Measurements from ENCODE around the gene CLIC6.
A peak's percentile ranks its signal among the peaks of the same experiment; 100 is the strongest.

CLIC6 gene

GRCh38 chr21:34668803-34669148 lies at the start of gene CLIC6:
CLIC6 (plus strand) TSS chr21:34668994; CDS start chr21:34669389, 395 bp downstream.
- peak within 1 kb of the TSS; percentile 86 for H3K4me3 ChIP-seq (ENCODE audit: low read length)
- no peak for TF ChIP-seq CTCF (conservative IDR thresholded peaks at IDR 0.05; ENCODE audit: low read depth, low read length)
- peak; percentile 82 for DNase-seq (ENCODE audit: low read depth)

- no peak overlapping the region for H3K4me3 ChIP-seq (ENCODE audit: low read length)
- TF ChIP-seq CTCF (conservative IDR thresholded peaks at IDR 0.05; ENCODE audit: low read depth, low read length): no peak
- DNase-seq (ENCODE audit: low read depth): no peak
Observed at GRCh38 chr21:34619841-34620665, 48.7 kb upstream of the CLIC6 start.

- DNase-seq (ENCODE audit: low read depth): no peak
- TF ChIP-seq CTCF (conservative IDR thresholded peaks at IDR 0.05; ENCODE audit: low read depth, low read length): no peak
- H3K4me3 ChIP-seq (ENCODE audit: low read length): no peak overlapping the region
Observed at GRCh38 chr21:34621434-34622350, 47.1 kb upstream of the CLIC6 start.

- DNase-seq (ENCODE audit: low read depth): no peak
- H3K4me3 ChIP-seq (ENCODE audit: low read length): no peak overlapping the region
- TF ChIP-seq CTCF (conservative IDR thresholded peaks at IDR 0.05; ENCODE audit: low read depth, low read length): no peak
Observed at GRCh38 chr21:34623516-34623915, 45.3 kb upstream of the CLIC6 start.

- no peak for TF ChIP-seq CTCF (conservative IDR thresholded peaks at IDR 0.05; ENCODE audit: low read depth, low read length)
- H3K4me3 ChIP-seq (ENCODE audit: low read length): no peak overlapping the region
- DNase-seq (ENCODE audit: low read depth): no peak
Observed at GRCh38 chr21:34625030-34625593, 43.7 kb upstream of the CLIC6 start.

GRCh38 chr21:34626131-34626530 lies 42.7 kb upstream of the CLIC6 start:
- DNase-seq (ENCODE audit: low read depth): no peak
- no peak for TF ChIP-seq CTCF (conservative IDR thresholded peaks at IDR 0.05; ENCODE audit: low read depth, low read length)
- H3K4me3 ChIP-seq (ENCODE audit: low read length): no peak overlapping the region

All from retinal pigment epithelial cell (primary cell).